Pulmonary artery endothelial cell (primary cell): ENCODE data around the gene SH3BGRL2. TPM values are rescaled to one million over a fixed set of nuclear protein-coding genes. Genes with fewer than 3 reads are reported as not detected.

Experiments used
- DNase-seq: peaks from one replicate; pipeline ENCODE4 v3.0.0-alpha.2; 2011; ENCODE audit warnings: low read depth, low spot score
- total RNA-seq: library from RNA; depleted of rRNA; stranded (reverse); fragments of >200 nt; gene quantifications from 2 replicates; pipeline ENCODE4 v1.2.3, GENCODE V29; 2014

The SH3BGRL2 gene
- 24.4 and 26.3 TPM in 2 replicates for total RNA-seq

DNA sequence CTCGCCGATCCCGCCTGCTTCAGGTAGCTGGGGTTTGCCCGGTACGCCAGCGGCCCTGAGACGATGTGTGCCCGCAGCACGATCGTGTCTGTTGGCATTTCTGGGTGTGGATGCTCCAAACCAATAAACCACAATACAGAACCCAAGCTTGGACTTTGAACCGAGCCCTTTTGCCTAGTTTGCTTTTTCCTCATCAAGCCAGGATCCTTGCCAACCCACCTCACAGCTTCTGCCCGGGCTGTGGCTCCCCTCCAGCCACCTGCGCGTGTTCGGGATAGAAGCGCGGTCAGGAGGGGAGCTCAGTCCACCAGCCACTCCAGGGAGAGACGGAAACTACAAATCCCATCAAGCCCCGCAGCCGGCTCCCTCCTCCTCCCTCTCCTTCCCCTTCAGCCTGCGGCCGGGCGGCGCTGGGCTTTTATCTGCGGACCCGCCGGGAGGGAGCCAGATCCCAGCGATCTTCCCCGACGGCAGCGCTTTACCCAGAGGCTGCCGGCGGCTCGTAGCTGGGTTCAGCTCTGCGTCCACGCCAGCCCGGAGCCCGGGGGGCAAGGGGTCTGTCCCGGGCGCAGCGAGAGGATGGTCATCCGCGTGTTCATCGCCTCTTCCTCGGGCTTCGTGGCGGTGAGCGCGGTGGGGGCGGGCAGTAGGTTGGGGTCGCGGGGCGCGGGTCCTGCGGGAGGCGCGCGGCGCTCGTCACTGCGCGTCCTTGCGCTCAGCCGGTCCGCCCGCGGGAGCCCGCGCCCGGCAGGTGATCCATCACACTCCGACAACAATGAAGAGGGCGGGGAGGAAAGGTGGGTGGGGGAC lies at the start of gene SH3BGRL2:
SH3BGRL2 (plus strand) TSS at position 447 of the 810 bp plus-strand sequence; CDS start at position 580, 133 bp downstream.
- peak; percentile 33 for DNase-seq

DNA sequence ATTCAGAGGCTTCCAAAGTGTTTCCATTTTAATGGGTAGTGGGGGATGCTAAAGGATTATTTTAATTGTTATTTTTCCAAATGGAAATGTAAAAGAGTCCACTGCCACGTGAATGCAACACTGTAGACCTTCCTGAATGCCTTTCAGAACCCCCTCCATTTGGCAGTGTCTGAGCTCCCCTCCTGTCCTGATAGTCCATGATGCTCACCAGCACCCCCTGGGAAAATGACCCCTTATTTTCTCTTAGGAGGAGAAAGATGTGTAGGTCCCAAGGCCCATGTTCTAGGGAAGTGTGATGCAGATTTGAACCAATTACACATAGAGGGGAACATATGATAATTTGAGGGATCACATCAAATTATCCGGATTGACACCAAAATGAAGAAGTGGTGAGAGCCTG lies 46.8 kb upstream of the SH3BGRL2 start:
- DNase-seq, result no peak

DNA sequence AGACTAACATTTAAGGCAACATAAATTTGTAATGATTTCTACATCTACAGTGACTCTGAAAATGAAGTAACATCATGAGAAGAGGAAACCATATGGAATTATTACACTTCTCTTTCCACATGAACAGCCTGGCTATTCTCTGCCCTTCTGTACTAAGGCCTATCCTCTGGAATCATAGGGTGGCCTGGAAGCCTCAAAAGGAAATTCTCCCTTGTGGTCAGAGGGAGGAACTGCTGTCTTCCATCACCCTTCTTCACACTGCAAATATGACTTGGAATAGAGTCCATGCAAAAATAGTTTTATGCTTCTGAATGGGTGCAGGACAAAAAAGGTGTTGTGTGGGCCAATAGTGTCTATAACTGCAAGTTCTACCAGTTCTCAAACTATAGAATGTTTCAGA lies 44.6 kb upstream of the SH3BGRL2 start:
- no peak for DNase-seq

DNA sequence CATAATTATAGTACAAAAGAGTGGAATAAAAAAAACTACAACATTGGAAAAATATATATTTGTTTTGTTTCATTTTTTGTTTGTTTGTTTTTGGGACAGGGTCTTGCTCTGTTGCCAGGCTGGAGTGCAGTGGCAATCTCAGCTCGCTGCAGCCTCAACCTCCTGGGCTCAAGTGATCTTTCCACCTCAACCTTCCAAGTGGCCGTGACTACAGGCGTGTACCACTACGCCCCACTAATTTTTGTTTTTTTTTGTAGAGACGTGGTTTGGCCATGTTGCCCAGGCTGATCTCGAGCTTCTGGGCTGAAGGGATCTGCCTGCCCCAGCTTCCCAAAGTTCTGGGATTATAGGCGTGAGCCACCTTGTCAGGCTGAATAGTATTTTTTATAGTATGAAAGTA lies 41.4 kb upstream of the SH3BGRL2 start:
- DNase-seq, result no peak

DNA sequence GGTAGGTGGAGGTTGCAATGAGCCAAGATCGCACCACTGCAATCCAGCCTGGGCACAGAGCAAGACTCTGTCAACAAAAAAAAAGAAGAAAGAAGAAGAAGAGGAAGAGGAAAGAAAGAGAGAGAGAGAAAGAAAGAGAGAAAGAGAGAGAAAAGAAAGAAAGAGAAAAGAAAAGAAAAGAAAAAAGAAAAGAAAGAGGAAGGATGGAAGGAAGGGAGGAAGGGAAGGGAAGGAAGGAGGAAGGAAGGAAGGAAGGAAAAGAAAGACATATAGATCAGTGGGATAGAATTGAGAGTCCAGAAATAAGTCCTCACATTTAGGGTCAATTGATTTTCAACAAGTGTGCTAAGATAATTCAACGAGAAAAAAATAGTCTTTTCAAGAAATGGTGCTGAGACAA lies 34.0 kb upstream of the SH3BGRL2 start:
- no peak for DNase-seq

DNA sequence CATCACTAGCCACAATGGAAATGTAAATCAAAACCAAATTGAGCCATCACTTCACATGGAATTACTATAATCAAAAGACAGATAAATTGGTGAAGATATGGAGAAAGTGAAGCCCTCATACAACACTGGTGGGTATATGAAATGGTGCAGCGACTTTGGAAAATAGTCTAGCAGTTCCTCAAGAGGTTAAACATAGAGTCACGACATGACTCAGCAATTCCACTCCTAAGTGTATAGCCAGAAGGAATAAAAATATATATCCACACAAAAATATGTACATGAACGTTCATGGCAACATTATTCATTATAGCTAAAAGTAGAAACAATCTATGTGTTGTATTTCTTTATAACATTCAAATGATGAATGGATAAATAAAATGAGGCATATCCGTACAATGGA lies 33.1 kb upstream of the SH3BGRL2 start:
- DNase-seq, result no peak

DNA sequence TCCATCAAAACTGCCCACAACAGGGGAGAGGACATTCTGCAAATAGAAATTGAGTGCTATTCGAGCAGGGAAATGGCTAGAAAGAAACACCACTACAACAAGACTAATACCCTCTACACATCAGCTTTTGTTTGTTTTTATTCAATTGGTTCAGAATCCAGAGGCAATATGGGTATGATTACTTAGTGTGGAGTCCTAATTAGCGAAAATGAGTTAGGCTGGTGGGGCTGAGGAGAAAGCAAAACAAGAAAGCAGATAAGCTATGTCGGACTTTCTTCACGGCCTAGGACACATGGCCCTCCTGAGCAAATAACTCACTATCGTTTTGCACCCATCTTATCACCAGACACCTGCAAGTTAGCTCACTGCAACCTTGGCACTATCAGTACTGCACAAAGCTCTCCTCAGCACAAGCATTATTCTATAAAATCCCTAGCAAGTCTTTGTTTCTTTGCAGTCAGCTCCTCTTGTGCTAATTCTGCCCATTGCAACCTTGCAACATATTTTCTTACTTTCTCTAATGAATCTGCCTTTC lies 31.3 kb upstream of the SH3BGRL2 start:
- no peak for DNase-seq

DNA sequence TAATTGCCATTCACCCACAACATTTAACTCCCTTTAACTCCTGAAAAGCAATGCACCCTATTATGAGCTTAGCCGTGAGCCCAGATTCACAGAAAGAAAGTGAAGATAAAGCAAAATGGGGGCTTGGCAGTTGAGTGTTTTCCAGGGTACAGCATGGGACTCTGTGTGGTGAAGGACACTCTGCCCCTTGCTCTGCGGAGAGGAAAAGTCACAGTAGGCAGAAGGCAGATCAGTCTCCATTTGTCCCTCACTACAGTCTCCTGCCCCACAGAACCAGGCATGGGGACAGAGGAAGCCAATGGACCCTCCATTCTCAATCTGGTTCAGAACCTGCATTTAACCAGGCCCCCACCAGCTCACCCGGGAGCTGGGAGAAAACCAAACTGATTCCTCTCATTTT lies 30.8 kb upstream of the SH3BGRL2 start:
- no peak for DNase-seq

DNA sequence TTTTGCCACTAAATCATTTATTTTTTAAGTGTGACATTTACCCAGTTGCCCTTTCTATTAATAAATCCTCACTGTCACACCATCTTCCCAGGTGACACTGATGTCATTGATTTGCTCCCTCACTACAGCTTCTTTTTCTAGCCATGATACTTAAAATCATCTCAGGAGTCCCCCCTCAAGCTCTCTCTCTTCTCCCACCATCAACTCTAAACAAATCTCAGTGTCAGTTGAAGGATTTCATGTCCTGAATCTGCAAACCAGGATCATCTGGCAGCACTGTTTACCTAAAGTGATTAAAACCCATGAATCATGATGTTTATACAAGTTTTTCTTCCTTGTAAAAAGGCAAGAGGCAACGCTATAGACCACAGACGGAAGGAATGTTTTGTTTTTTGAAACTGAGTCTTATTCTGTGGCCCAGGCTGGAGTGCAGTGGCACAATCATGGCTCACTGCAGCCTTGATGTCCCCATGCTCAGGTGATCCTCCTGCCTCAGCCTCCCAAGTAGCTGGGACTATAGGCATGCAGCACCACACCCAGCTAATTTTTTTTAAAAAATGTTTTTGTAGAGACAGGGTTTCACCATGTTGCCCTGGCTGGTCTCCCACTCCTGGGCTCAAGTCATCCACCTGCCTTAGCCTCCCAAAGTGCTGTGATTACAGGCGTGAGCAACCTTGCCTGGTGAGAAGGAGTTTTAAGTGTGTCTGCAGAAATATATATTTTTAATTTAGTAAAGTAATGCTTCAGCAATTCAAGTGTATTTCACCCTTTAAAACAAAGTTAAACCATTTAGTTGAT lies 30.1 kb upstream of the SH3BGRL2 start:
- DNase-seq, result no peak

DNA sequence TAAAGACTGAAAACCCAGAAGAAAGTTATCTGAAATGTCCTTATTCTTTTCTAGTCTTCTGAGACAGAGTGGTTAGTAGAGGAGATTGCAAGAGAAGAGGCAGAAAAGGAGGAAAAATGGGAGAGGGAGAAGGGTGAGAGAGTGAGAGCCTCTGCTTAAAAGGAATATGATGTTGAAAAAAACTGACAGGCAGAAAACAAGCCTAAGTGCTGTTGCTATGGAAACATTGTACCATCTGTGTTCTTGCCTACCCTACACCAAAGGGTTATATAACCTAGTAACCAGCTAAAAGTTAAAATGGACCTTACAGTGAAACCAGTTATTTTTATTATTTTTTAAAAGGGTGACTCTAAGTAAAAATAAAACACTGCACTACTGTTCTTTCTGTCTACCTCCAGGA lies 28.3 kb upstream of the SH3BGRL2 start:
- no peak for DNase-seq

DNA sequence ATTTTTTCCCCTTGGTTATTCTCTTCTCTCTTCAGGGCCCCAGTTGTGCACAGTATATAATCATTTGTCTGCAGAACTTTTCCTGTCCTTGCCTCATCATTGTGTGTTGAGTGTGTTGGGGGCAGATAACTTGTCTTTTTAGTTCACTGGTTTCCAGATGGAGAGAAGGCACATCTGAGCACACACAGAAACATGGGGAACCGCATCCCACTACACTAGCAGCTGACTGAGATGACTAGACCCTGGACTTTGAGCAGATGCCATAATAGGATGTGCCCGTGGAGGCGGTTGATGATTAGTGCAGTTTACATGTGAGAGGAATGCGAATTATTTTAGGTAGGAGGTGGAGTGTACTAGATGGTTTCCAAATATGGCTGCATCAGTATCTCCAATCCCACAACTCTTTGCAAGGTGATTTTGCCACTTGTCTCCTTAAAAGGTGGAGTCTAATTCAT lies 26.5 kb upstream of the SH3BGRL2 start:
- DNase-seq, result no peak

DNA sequence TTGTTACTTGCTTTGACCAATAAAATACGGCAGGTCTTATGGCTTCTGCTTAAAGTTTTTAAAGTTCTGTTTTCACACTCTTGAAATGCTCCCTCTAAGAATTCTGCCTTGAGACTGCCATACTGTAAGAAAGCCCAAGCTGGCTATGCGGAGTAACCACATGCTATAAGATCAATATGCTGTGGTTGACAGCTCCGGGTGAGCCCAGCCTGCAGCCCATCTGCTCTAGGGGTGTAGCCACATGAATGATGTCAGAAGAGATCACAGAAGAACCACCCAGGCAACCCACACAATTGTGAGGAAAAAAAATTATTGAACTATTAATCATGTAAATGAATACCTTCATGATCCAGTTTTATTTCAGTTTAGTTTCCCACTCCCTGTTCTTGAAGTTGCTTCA lies 26.1 kb upstream of the SH3BGRL2 start:
- no peak for DNase-seq

DNA sequence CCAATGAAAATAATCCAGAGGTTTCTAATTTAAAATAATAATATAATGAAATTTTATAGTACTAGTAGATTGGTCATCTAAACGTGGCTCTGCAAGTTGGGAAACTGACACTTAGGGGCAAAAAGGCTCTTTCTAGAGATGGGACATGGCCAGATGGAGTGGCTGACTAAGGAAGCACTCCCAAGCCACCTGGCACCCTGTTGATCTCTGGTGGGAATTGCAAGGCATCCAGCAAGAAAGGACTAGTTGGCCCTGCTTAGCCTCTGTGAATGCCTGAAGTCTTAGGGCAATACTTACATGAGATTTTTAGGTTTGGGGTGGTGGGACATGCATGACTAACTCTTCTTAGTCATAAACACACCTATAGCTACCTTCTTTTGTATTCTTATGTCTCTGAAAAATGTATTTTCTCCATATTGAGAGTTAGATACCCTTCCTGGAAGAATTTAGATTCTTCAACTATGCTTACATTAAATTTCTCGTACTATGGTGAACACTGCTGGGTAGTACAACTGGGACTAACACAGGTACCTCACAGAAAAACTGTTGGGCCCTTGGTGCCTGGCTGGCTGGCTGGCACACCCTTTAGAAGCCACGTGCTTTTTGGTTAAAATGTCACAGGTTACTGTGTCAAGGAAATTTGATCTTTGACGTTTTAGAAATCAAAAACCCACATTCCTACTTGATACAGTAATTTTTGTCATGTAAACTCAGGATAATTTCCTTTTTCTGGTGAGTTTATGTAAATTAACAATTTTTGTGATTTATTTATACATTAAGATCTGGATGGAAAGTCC lies 25.0 kb upstream of the SH3BGRL2 start:
- no peak for DNase-seq

DNA sequence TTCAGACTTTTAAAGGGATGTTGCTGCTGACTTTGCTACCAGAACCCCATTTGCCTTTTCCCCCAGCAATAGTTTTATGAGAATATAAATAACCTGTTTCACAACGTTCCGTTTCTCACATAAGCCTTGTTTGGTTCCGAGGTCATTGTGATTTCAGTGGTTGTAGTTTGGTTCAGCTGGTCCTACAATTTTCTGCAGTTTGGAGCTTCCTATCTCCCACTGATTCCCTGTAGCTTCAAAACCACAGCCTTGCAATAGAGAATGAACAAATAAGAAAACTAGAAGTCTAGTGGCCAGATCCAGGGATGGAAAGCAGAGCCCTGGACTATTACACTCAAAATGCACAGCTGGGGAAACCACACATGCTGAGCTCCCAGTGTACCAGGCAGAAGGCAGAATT lies 24.1 kb upstream of the SH3BGRL2 start:
- no peak for DNase-seq

DNA sequence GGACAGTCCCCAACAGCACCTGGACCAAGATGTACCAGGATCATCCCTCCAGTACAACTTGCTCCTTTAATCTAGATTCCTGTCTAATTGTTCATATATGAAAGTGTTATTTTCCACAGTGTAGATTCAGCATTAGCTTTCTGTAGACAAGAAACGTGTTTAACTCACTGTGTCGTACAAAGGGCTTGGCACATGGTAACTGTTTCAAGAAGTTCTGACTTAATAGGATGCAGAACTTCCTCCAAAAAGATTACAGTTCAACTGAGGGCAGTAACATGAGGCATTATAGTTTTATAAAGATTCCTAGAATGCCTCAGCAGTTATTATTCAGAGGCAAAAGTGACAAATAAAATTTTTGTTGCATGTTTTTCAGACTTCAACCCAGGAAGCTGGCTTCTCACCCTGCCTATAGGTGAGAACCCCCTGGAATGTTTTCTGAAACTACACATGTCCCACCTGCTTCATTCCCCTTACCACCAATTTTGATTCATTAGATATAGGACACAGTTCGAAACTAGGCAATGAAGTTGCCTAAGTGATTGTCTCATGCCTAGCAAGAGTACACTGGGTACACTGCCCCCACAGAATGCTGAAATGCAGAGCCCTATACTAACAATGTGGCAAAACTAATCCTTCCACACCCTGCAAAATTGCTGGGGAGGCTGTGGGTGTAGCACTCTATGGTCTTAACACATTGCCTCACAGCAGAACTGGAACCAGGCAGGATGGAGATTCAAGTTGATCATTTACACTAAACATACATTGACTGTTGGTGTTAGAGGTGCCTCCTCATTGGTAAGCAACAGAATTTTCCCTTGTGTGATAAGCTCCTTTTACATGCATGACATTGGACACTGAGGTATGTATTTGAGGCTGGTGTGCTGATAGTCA lies 22.6 kb upstream of the SH3BGRL2 start:
- DNase-seq, result no peak

DNA sequence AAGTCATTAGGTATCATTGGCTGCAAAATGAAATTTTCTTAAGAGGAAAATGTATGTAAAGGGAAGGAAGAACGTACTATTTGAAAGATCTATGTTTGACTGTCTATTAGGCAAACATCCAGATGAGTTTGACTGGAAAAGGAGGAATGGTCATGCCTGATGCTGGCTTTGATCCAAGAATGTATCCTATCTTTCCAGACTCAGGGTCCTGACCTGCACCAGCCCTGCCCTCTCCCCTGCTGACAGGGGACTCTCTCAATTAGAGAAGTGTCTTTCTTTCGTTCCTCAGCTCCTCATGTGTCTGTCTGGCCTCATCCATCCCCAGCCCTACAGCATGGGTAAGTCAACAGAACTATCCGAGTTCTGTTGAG lies 21.9 kb upstream of the SH3BGRL2 start:
- no peak for DNase-seq

DNA sequence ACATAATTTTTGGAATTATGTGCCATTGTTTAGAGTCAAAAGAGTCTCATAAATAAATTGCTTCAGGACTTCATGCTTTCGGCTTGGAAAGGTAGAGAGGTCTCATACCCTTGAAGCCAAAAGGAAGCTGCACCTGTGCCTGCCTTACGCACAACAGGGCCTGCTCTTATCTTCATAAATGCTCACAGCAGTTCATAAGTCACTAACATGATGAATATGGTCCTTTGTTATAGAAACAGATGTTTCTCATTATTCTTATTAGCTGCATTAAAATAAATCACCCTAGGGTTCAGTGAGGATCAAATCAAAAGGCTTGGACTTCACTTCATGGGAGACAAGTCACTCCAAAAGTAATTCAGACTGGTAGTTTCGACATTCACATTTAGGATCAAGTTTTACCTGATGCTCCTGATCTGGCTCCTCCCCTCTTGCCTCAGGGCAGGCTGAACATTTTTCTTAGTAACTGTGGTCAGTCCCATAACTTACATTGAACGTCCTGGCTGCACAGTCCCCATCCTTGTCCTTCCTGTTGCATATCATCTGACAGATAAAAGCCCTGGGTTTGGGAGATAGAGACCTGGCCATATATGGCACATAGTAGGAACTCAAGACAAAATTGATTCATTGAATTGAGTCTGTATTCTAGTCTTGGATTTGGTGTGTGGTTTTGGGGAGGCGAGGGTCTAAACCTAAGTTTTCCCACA lies 20.7 kb upstream of the SH3BGRL2 start:
- DNase-seq, result no peak

DNA sequence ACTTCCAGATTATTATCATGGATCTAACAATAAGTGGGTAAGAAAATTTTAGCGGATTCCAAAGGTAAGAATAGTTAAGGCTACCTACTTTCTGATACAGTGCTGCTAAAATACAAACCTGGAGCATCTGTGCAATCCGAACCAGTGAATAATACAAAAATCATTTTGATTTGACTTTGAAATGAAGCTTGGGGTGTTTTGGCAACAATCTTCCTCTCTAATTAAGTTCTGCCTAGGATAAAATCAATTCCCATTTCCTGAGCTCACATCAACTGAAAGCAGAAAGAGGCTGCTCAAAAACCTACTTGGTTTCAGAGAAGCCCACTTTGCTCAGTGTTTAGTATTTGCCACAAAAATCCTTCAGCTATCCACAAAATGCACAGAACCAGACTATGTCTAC lies 18.7 kb upstream of the SH3BGRL2 start:
- DNase-seq, result no peak

DNA sequence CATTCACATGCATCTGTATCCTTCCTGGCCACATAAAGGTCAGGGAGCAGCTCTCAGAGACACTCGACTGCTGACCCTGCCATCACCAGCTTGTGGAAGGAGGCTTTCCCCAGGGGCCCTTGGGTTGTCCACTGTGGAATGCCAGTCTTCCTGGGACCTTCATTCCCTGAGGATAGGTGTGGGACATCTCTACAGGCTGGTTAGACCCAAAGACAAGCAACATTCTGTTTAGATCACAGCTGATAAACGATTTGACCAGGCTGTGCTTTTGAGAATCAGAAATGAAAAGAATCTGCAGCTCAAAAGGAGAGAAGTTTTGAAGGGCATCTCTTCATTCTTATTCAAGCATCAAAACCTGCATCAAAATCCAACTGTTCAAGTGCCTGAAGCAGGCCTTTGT lies 18.2 kb upstream of the SH3BGRL2 start:
- DNase-seq, result no peak

DNA sequence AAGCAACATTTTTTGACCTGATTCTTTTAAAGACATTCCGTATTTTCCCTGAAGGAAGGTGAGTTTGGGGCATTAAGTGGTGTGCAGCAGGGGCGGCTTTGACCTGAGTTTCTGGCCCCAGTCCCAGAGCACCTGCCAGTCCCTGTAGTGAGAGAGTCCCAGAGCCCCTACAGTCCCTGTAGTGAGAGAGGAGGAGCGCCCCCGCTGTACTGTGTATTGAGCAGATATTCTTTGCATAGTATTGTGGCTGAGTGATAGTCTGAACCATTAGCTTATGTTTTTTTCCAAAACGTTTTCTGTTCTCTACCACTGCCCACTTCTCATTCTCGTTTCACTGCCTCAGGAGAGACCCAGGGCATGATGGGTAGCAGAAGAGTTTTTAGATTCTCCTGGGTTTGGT lies 17.2 kb upstream of the SH3BGRL2 start:
- DNase-seq, result no peak
